Medulla oblongata (tissue), 1 donor: ENCODE measurements around the gene STMN3.
A peak's percentile ranks its signal among the peaks of the same experiment; 100 is the strongest.
"Not testable (repeated sequence)": the region's sequence is repeated elsewhere in the genome, so short reads cannot be mapped to it uniquely, and the experiment has no call there.

Experiments used
- DNase-seq: peaks from one replicate; pipeline ENCODE4 v3.0.0-alpha.2; 2015; ENCODE audit errors: extremely low spot score

The STMN3 gene

GRCh38 chr20:63613863-63614594, 39.2 kb downstream of the STMN3 start:
- not testable (repeated sequence) for DNase-seq

GRCh38 chr20:63612276-63612931, 40.8 kb downstream of the STMN3 start:
- DNase-seq = no peak

GRCh38 chr20:63611646-63612045, 41.6 kb downstream of the STMN3 start:
- DNase-seq = no peak

GRCh38 chr20:63610581-63611435, 42.4 kb downstream of the STMN3 start:
- DNase-seq = no peak

- DNase-seq = no peak
Observed at GRCh38 chr20:63606686-63607085, 46.5 kb downstream of the STMN3 start.

- DNase-seq = no peak
Observed at GRCh38 chr20:63602321-63602720, 50.9 kb downstream of the STMN3 start.

GRCh38 chr20:63601679-63602078, 51.5 kb downstream of the STMN3 start:
- DNase-seq = not testable (repeated sequence)

- DNase-seq = no peak
Observed at GRCh38 chr20:63599396-63600050, 53.7 kb downstream of the STMN3 start.

- no peak for DNase-seq
Observed at GRCh38 chr20:63598479-63599395, 54.5 kb downstream of the STMN3 start.

GRCh38 chr20:63597651-63598478, 55.4 kb downstream of the STMN3 start:
- DNase-seq = no peak

- DNase-seq = no peak
Observed at GRCh38 chr20:63596423-63596822, 56.8 kb downstream of the STMN3 start.

GRCh38 chr20:63595416-63596127, 57.7 kb downstream of the STMN3 start:
- DNase-seq = no peak

GRCh38 chr20:63594043-63594561, 59.1 kb downstream of the STMN3 start:
- DNase-seq = no peak

- DNase-seq = peak; percentile 49
Observed at GRCh38 chr20:63592661-63593060, 60.6 kb downstream of the STMN3 start.

GRCh38 chr20:63591786-63592355, 61.4 kb downstream of the STMN3 start:
- DNase-seq = no peak

- DNase-seq = no peak
Observed at GRCh38 chr20:63591147-63591533, 62.1 kb downstream of the STMN3 start.

GRCh38 chr20:63590218-63591146, 62.7 kb downstream of the STMN3 start:
- no peak for DNase-seq
